ENCODE measurements around the gene PGRMC2. TPM values are rescaled to one million over a fixed set of nuclear protein-coding genes. Genes with fewer than 3 reads are reported as not detected.

The PGRMC2 gene
- total RNA-seq, 1 experiment from 2014 or later, result 77.6 TPM

GRCh38 chr4:128249787-128250668 is 37.6 kb downstream of the PGRMC2 start:
- no peaks in the 10 kb centered on the region for H3K27me3 Mint-ChIP-seq (ENCODE audit: low read depth)
- WGBS (ENCODE audit: extremely low coverage, insufficient read length, low lambda C conversion rate), result no CpG with 5 or more reads among the region's 4 CpGs
- no peak overlapping the region for H3K4me2 ChIP-seq (ENCODE audit: insufficient read depth, insufficient read length, low read length)

More at GRCh38 chr4:128249787-128250668, 37.6 kb downstream of the PGRMC2 start:
- Mint-ChIP-seq H3K36me3 (ENCODE audit: insufficient read depth in 1 of 3, low read depth in 3 of 3) (peaks cover 18 to 58% (median 42%) of the 10 kb centered on the region in 3 experiments), H3K4me1 (peaks cover 0 to 2% of the 10 kb centered on the region in 2 experiments; a peak in 2 of 4 replicates), H3K9me3 (peaks cover 61 to 77% of the 10 kb centered on the region in 2 experiments), H3K27ac (no peak overlapping the region), H3K4me3 (no peak overlapping the region)
- no peak overlapping the region for H2BK15ac ChIP-seq (ENCODE audit: low read depth, low read length)
- no peak overlapping the region for H4K91ac ChIP-seq (ENCODE audit: insufficient read length, low read depth, low read length)
- H4K5ac ChIP-seq (ENCODE audit: insufficient read length, low read depth, low read length), result no peak overlapping the region
- no peak overlapping the region for H3K9ac ChIP-seq (ENCODE audit: extremely low read depth, insufficient read length, low read length)
- H3K23me2 ChIP-seq (ENCODE audit: insufficient read length, low read depth, low read length, poor library complexity, severe bottlenecking), result no peaks in the 10 kb centered on the region
- H3K4me1 ChIP-seq (ENCODE audit: insufficient read depth, low read length), result no peaks in the 10 kb centered on the region
- H3K27ac ChIP-seq (ENCODE audit: insufficient read length, low read depth, low read length), result no peak overlapping the region
- H3K79me1 ChIP-seq (ENCODE audit: insufficient read depth, low read depth, low read length, poor library complexity, severe bottlenecking), result no peaks in the 10 kb centered on the region
- no peak overlapping the region for H2AFZ ChIP-seq (ENCODE audit: low read length)
- no peak overlapping the region for H2AK5ac ChIP-seq (ENCODE audit: insufficient read length, low read length)
- no peak overlapping the region for H3K56ac ChIP-seq (ENCODE audit: insufficient read length, low read depth, low read length)
- no peak overlapping the region for H3K14ac ChIP-seq (ENCODE audit: insufficient read depth, low read length)
- H2BK20ac ChIP-seq (ENCODE audit: low read depth, low read length, poor library complexity, severe bottlenecking), result no peak overlapping the region
- no peak overlapping the region for H3K23ac ChIP-seq (ENCODE audit: insufficient read length, low read depth, low read length)
- no peak overlapping the region for H2BK12ac ChIP-seq (ENCODE audit: insufficient read length, low read depth, low read length)
- H3K18ac ChIP-seq (ENCODE audit: insufficient read length, low read depth, low read length), result no peak overlapping the region
- H3K79me2 ChIP-seq (ENCODE audit: insufficient read depth, low read length), result no peaks in the 10 kb centered on the region
- no peaks in the 10 kb centered on the region for H3K27me3 ChIP-seq (ENCODE audit: insufficient read depth, low read length)
- H4K8ac ChIP-seq (replicated peaks; ENCODE audit: insufficient read length, low read depth, low read length), result no peak overlapping the region
- no peaks in the 10 kb centered on the region for H4K20me1 ChIP-seq (ENCODE audit: control insufficient read depth, insufficient read depth, insufficient read length)
- peaks cover 16% of the 10 kb centered on the region for H3K9me3 ChIP-seq (ENCODE audit: control insufficient read depth, low read depth, low read length)
- no peak overlapping the region for H3K4ac ChIP-seq (ENCODE audit: low read depth, low read length)
- H2BK5ac ChIP-seq (ENCODE audit: insufficient read length, low read length), result no peak overlapping the region
- no peak for TF ChIP-seq CTCF (conservative IDR thresholded peaks at IDR 0.05)
- no peak for DNase-seq
- H2BK120ac ChIP-seq (ENCODE audit: low read depth, low read length, poor library complexity, severe bottlenecking), result no peak overlapping the region
- no peak overlapping the region for H3T11ph ChIP-seq (ENCODE audit: low read length)
